PC-3 (cell line): ENCODE measurements around the gene RPS16. TPM values are rescaled to one million over a fixed set of nuclear protein-coding genes. Genes with fewer than 3 reads are reported as not detected.
A peak's percentile ranks its signal among the peaks of the same experiment; 100 is the strongest.

Source experiments
- ATAC-seq: fragments of 200-7000 bp; cut with Tn5 transposase; 2 replicates; pipeline ENCODE4 v1.9.1; 2020; ENCODE audit warnings: mild to moderate bottlenecking, moderate library complexity
- BruUV-seq: library from RNA; stranded (reverse); fragments of 400-500 nt; replicated peaks from 2 replicates; lab custom pipeline; 2021; lab: Mats Ljungman, UMichigan
- CTCF ChIA-PET: fragments of 300-600 bp; sonication (Branson Sonifier 250); formaldehyde crosslinking; loops from one replicate; lab custom pipeline; 2022; ENCODE audit warnings: antibody characterized with exemption; lab: Charles Lee
- POLR2A ChIA-PET: fragments of 300-600 bp; sonication (Branson Sonifier 250); formaldehyde crosslinking; loops from one replicate; lab custom pipeline; 2022; ENCODE audit warnings: antibody characterized with exemption; ENCODE audit not compliant: unreplicated experiment; lab: Charles Lee
- DNase-seq: peaks from one replicate; pipeline ENCODE4 v3.0.0-alpha.2; 2015
- H2AFZ ChIP-seq: fragments of 300-600 bp; sonication (generic); 2 replicates; pipeline ENCODE4 v1.6.0; 2016; ENCODE audit warnings: antibody characterized with exemption, low read length
- H3F3A ChIP-seq: fragments of 300-600 bp; sonication (generic); one replicate; pipeline ENCODE4 v1.6.0; 2017; ENCODE audit warnings: antibody characterized with exemption, low read length, control low read depth, mild to moderate bottlenecking; ENCODE audit not compliant: unreplicated experiment
- H3K27ac ChIP-seq: fragments of 300-600 bp; sonication (generic); 2 replicates; pipeline ENCODE4 v1.5.1; 2016; ENCODE audit warnings: mild to moderate bottlenecking, low read length
- H3K27me3 ChIP-seq: fragments of 300-600 bp; sonication (generic); 2 replicates; pipeline ENCODE4 v1.6.1; 2016; ENCODE audit warnings: low read length, mixed read lengths
- H3K36me3 ChIP-seq: fragments of 300-600 bp; sonication (generic); 2 replicates; pipeline ENCODE4 v1.6.1; 2016; ENCODE audit warnings: low read depth, mixed run types, low read length, mixed read lengths
- H3K4me1 ChIP-seq: fragments of 300-600 bp; sonication (generic); 2 replicates; pipeline ENCODE4 v1.5.1; 2016; ENCODE audit warnings: low read length; ENCODE audit not compliant: insufficient read depth
- H3K4me2 ChIP-seq: fragments of 300-600 bp; sonication (generic); 2 replicates; pipeline ENCODE4 v1.6.0; 2016; ENCODE audit warnings: low read length
- H3K4me3 ChIP-seq: fragments of 300-600 bp; sonication (generic); 2 replicates; pipeline ENCODE4 v1.5.1; 2016; ENCODE audit warnings: mild to moderate bottlenecking, low read length, mixed read lengths
- H3K79me2 ChIP-seq: fragments of 300-600 bp; sonication (generic); 2 replicates; pipeline ENCODE4 v1.6.1; 2017; ENCODE audit warnings: low read length, mixed read lengths
- H3K9ac ChIP-seq: fragments of 300-600 bp; sonication (generic); 2 replicates; pipeline ENCODE4 v1.6.0; 2016; ENCODE audit warnings: mild to moderate bottlenecking, low read length
- H3K9me2 ChIP-seq: fragments of 300-600 bp; sonication (generic); replicated peaks from 2 replicates; pipeline ENCODE4 v1.6.1; 2016; ENCODE audit warnings: mixed run types, low read length, mixed read lengths
- H3K9me3 ChIP-seq: fragments of 300-600 bp; sonication (generic); 2 replicates; pipeline ENCODE4 v1.6.1; 2016; ENCODE audit warnings: low read length, mixed read lengths
- H4K20me1 ChIP-seq: fragments of 300-600 bp; sonication (generic); 2 replicates; pipeline ENCODE4 v1.6.1; 2016; ENCODE audit warnings: low read length, mixed read lengths
- EZH2 ChIP-seq: fragments of 300-600 bp; sonication (generic); IDR thresholded peaks from one replicate; pipeline ENCODE4 v1.6.1; 2017; ENCODE audit warnings: antibody characterized with exemption, mild to moderate bottlenecking, low read length; ENCODE audit not compliant: unreplicated experiment
- EZH2phosphoT487 ChIP-seq: fragments of 300-600 bp; sonication (generic); IDR thresholded peaks from 2 replicates; pipeline ENCODE4 v1.6.1; 2018; ENCODE audit warnings: mild to moderate bottlenecking, antibody characterized with exemption, low read length, borderline replicate concordance
- intact Hi-C: fragments of 100-400 bp; cut with micrococcal nuclease; formaldehyde crosslinking; loops from 2 replicates; pipeline ENCODE4 v1.9.0; 2023
- total RNA-seq: library from RNA; depleted of rRNA; stranded (reverse); fragments of >200 nt; gene quantifications from 2 replicates; pipeline ENCODE4 v1.2.3, GENCODE V29; 2014
- TF ChIP-seq, protein P1 (sequence below): fragments of 300-600 bp; sonication (generic); conservative IDR thresholded peaks from 2 replicates; pipeline ENCODE4 v1.5.1; 2017; ENCODE audit warnings: antibody characterized with exemption, low read depth, mild to moderate bottlenecking, low read length

Gene RPS16
- total RNA-seq, 1 experiment from 2014 or later, result 418 TPM

DNA sequence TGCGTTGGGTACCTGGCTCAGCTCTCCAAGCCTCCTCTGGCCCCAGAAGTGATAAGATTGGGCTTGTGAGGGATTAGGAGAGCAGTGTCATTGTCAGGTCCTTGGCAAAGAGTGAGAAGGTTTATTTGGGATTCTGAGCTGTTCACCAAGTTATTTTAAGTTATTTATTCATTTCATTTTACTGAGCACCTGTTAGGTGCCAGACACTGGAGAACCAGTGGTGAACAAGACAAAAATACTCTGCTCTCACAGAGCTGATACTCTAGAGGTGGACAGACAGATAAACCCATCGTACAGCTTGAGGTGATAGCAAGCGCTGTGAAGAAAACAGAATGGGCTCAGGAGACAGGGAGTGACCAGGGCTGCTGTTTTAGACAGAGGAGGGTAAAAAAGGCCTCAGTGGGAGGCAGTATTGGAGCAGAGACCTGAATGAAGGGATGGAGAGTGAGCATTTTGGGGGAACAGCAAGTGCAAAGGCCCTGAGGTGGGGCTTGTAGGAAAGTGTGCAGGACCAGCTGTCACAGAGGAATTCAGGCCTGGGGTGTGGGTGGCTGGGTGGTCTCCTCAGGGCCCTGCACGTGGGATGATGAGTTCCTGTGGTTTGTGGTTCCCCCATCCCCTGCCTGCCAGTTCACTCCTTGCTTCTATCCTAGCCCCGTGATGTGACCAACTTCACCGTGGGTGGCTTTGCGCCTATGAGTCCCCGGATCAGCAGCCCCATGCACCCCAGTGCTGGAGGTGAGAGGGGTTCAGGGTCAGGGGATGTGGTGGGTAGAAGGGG lies 36.2 kb upstream of the RPS16 start:
- Histone ChIP-seq H3K9me3 (no peaks in the 10 kb centered on the region), H3K79me2 (no peaks in the 10 kb centered on the region), H3K27ac (no peak overlapping the region), H3F3A (no peaks in the 10 kb centered on the region), H3K4me1 (no peaks in the 10 kb centered on the region), H3K36me3 (peaks cover 34% of the 10 kb centered on the region; the same call in 1 of the 2 replicates), H3K27me3 (no peaks in the 10 kb centered on the region), H3K4me2 (no peak overlapping the region), H4K20me1 (no peaks in the 10 kb centered on the region), H2AFZ (no peak overlapping the region), H3K9me2 (no peaks in the 10 kb centered on the region), H3K4me3 (no peak overlapping the region), H3K9ac (no peak overlapping the region)
- POLR2A ChIA-PET, result no interaction called here
- ATAC-seq (no peak), DNase-seq (no peak)
- CTCF ChIA-PET, result no interaction called here
- TF ChIP-seq, protein P1, sequence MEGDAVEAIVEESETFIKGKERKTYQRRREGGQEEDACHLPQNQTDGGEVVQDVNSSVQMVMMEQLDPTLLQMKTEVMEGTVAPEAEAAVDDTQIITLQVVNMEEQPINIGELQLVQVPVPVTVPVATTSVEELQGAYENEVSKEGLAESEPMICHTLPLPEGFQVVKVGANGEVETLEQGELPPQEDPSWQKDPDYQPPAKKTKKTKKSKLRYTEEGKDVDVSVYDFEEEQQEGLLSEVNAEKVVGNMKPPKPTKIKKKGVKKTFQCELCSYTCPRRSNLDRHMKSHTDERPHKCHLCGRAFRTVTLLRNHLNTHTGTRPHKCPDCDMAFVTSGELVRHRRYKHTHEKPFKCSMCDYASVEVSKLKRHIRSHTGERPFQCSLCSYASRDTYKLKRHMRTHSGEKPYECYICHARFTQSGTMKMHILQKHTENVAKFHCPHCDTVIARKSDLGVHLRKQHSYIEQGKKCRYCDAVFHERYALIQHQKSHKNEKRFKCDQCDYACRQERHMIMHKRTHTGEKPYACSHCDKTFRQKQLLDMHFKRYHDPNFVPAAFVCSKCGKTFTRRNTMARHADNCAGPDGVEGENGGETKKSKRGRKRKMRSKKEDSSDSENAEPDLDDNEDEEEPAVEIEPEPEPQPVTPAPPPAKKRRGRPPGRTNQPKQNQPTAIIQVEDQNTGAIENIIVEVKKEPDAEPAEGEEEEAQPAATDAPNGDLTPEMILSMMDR, result no peak
- TF ChIP-seq EZH2phosphoT487, result no peak
- TF ChIP-seq EZH2, result no peak
- BruUV-seq, result no TSS peak
- intact Hi-C loops, result loop anchor here (10.0 kb wide), 1 partner anchor 63 kb away; the partner anchor contains the start of gene EID2B

DNA sequence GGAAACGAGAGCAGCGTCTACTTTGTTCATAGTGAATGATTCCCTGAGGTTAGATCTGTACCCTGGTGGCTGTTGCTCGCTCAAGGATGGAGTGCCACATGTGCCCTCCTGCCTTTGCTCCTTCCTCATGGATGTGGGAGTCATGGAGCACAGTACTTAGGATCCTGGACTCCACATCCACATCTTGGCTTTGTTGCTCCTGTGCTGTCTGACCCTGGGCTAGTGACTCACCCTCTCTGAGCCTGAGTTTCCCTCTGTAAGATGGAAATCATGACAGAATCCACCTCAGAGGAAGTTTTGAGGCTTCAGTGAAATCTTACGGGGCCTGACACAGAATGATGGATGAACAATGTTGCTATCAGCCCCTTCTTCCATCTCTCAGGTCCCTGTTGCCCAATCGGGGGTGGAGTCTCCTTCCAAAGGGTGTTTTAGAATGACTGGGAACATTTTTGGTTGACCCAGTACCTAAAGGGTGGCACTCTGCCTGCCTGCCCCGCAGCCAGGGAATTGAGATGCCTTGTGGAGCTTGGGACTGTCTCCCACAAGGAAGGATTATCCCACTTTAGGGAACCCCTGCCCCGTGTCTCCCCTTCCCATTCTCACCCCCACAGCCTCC lies 35.1 kb upstream of the RPS16 start:
- H3K9me2 ChIP-seq, result no peaks in the 10 kb centered on the region
- intact Hi-C loops, result loop anchor here (10.0 kb wide), 1 partner anchor 64 kb away; the partner anchor contains the start of gene EID2B
- peaks cover 39% of the 10 kb centered on the region; the same call in 1 of the 2 replicates for H3K36me3 ChIP-seq
- H2AFZ ChIP-seq, result no peak overlapping the region
- POLR2A ChIA-PET, result no interaction called here
- no peak for DNase-seq
- H3F3A ChIP-seq, result no peaks in the 10 kb centered on the region
- H3K9me3 ChIP-seq, result no peaks in the 10 kb centered on the region
- no peaks in the 10 kb centered on the region for H3K79me2 ChIP-seq
- CTCF ChIA-PET, result no interaction called here
- H3K27ac ChIP-seq, result no peak overlapping the region
- H3K4me1 ChIP-seq, result no peaks in the 10 kb centered on the region
- H3K4me3 ChIP-seq, result no peak overlapping the region
- H3K4me2 ChIP-seq, result no peak overlapping the region
- H3K9ac ChIP-seq, result no peak overlapping the region
- TF ChIP-seq EZH2phosphoT487, result no peak
- TF ChIP-seq, protein P1, result no peak
- TF ChIP-seq EZH2, result no peak
- H4K20me1 ChIP-seq, result no peaks in the 10 kb centered on the region
- no peak for ATAC-seq
- no TSS peak for BruUV-seq
- H3K27me3 ChIP-seq, result no peaks in the 10 kb centered on the region

DNA sequence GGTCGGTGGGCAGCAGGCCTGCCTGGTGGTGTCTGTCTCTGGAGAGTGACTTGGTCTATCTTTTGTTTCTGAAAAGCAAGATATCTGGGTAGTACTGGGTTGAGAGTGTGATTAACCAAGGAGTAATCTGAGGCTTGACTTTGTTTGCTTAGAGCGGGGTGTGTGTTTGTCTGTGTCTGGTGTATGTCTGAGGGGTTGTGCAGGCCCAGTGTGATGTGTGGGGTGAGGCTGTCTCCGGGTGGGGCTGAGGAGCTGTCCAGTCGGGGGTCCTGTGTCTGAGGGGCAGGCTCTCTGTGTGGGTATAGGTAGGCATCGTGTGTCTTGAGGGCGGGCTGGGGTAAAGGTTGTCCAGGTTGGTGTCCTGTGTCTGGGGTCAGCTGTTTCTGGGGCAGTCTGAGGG lies 33.8 kb upstream of the RPS16 start:
- DNase-seq, result no peak
- H3K79me2 ChIP-seq, result no peaks in the 10 kb centered on the region
- H3F3A ChIP-seq, result no peaks in the 10 kb centered on the region
- no peaks in the 10 kb centered on the region for H3K9me3 ChIP-seq
- H3K4me2 ChIP-seq, result no peak overlapping the region
- H2AFZ ChIP-seq, result no peak overlapping the region
- intact Hi-C loops, result no loop called here
- no peaks in the 10 kb centered on the region for H3K9me2 ChIP-seq
- TF ChIP-seq EZH2 (no peak), EZH2phosphoT487 (no peak)
- TF ChIP-seq, protein P1, result no peak
- no peak overlapping the region for H3K9ac ChIP-seq
- H3K27ac ChIP-seq, result no peak overlapping the region
- BruUV-seq, result no TSS peak
- ChIA-PET POLR2A (no interaction called here), CTCF (no interaction called here)
- peak; percentile 48; the same call in 1 of the 2 replicates for ATAC-seq
- H4K20me1 ChIP-seq, result no peaks in the 10 kb centered on the region
- peaks cover 44% of the 10 kb centered on the region; the same call in 1 of the 2 replicates for H3K36me3 ChIP-seq
- no peaks in the 10 kb centered on the region for H3K4me1 ChIP-seq
- H3K27me3 ChIP-seq, result no peaks in the 10 kb centered on the region
- no peak overlapping the region for H3K4me3 ChIP-seq
